Liver (tissue), 9 donors: ENCODE data around the gene ELK3. TPM values are rescaled to one million over a fixed set of nuclear protein-coding genes. Genes with fewer than 3 reads are reported as not detected.

Experiments used
- DNase-seq: peaks from one replicate; pipeline ENCODE4 v3.0.0-alpha.2; 2017; ENCODE audit warnings: low spot score
- H3K27ac ChIP-seq, 2 donors: one replicate each; pipeline ENCODE4 v1.7.0; 2013; ENCODE audit warnings: inconsistent platforms in 2 of 2, low read length in 2 of 2, control low read depth in 1 of 2, low read depth in 1 of 2, mild to moderate bottlenecking in 1 of 2
- H3K27me3 ChIP-seq, 4 donors: one replicate each; pipeline versions ENCODE4 v1.6.1 to v1.7.0; 2013; ENCODE audit warnings: low read length in 3 of 4, inconsistent platforms in 1 of 4, mild to moderate bottlenecking in 1 of 4, moderate library complexity in 1 of 4; ENCODE audit not compliant: control insufficient read depth in 4 of 4, insufficient read depth in 4 of 4
- H3K36me3 ChIP-seq, 4 donors: one replicate each; pipeline versions ENCODE4 v1.6.1 to v1.7.0; 2013; ENCODE audit warnings: low read length in 3 of 4, mild to moderate bottlenecking in 3 of 4, low read depth in 1 of 4, moderate library complexity in 1 of 4; ENCODE audit not compliant: control insufficient read depth in 4 of 4, insufficient read depth in 3 of 4
- H3K4me1 ChIP-seq, 4 donors: one replicate each; pipeline versions ENCODE4 v1.6.1 to v1.7.0; 2013; ENCODE audit warnings: low read length in 3 of 4, mild to moderate bottlenecking in 3 of 4, moderate library complexity in 1 of 4; ENCODE audit not compliant: control insufficient read depth in 4 of 4, insufficient read depth in 4 of 4
- H3K4me3 ChIP-seq, 3 donors: one replicate each; pipeline versions ENCODE4 v1.6.1 to v1.7.0; 2013; ENCODE audit warnings: low read length in 3 of 3, control low read depth in 1 of 3, low read depth in 1 of 3, mild to moderate bottlenecking in 1 of 3
- H3K9ac ChIP-seq, 2 donors: one replicate each; pipeline ENCODE4 v1.7.0; 2013; ENCODE audit warnings: low read length in 2 of 2, mild to moderate bottlenecking in 2 of 2, moderate library complexity in 2 of 2, control low read depth in 1 of 2, low read depth in 1 of 2
- H3K9me3 ChIP-seq, 4 donors: one replicate each; pipeline versions ENCODE4 v1.6.1 to v1.7.0; 2013; ENCODE audit warnings: low read length in 3 of 4; ENCODE audit not compliant: control insufficient read depth in 4 of 4
- ATF3 ChIP-seq: IDR thresholded peaks from 2 replicates; pipeline ENCODE4 v1.6.1; 2016; ENCODE audit warnings: antibody characterized with exemption
- CTCF ChIP-seq: fragments of 150-350 bp; IDR thresholded peaks from 2 replicates; pipeline ENCODE4 v1.5.1; 2017; ENCODE audit warnings: improper control_type of control experiment, low read depth, low read length; ENCODE audit not compliant: missing input control
- EGR1 ChIP-seq, 2 donors: IDR thresholded peaks; 2 replicates each; pipeline ENCODE4 v1.6.1; 2016 to 2018; ENCODE audit warnings: antibody characterized with exemption in 2 of 2, low read depth in 2 of 2
- FOXA1 ChIP-seq: IDR thresholded peaks from 2 replicates; pipeline ENCODE4 v1.6.1; 2016; ENCODE audit warnings: antibody characterized with exemption
- FOXA2 ChIP-seq: IDR thresholded peaks from 2 replicates; pipeline ENCODE4 v1.6.1; 2016; ENCODE audit warnings: antibody characterized with exemption
- GABPA ChIP-seq, 2 donors: IDR thresholded peaks in 1 of 2; conservative IDR thresholded peaks in 1 of 2; 2 replicates each; pipeline ENCODE4 v1.6.1; 2016; ENCODE audit warnings: antibody characterized with exemption in 2 of 2, mild to moderate bottlenecking in 1 of 2, moderate library complexity in 1 of 2
- HNF4A ChIP-seq, 2 donors: conservative IDR thresholded peaks; 2 replicates each; pipeline ENCODE4 v1.6.1; 2016; ENCODE audit warnings: antibody characterized with exemption in 2 of 2, mild to moderate bottlenecking in 2 of 2
- HNF4G ChIP-seq: IDR thresholded peaks from 2 replicates; pipeline ENCODE4 v1.6.1; 2016; ENCODE audit warnings: antibody characterized with exemption
- JUND ChIP-seq, 2 donors: IDR thresholded peaks; 2 replicates each; pipeline ENCODE4 v1.6.1; 2016; ENCODE audit warnings: antibody characterized with exemption in 2 of 2
- MAX ChIP-seq: IDR thresholded peaks from 2 replicates; pipeline ENCODE4 v1.6.1; 2016; ENCODE audit warnings: antibody characterized with exemption
- NR2F2 ChIP-seq: IDR thresholded peaks from 2 replicates; pipeline ENCODE4 v1.6.1; 2016; ENCODE audit warnings: antibody characterized with exemption
- RAD21 ChIP-seq, 2 donors: IDR thresholded peaks; 2 replicates each; pipeline ENCODE4 v1.6.1; 2016; ENCODE audit warnings: antibody characterized with exemption in 2 of 2, mild to moderate bottlenecking in 2 of 2
- RXRA ChIP-seq, 2 donors: IDR thresholded peaks; 2 replicates each; pipeline ENCODE4 v1.6.1; 2017 to 2018; ENCODE audit warnings: antibody characterized with exemption in 2 of 2, mild to moderate bottlenecking in 1 of 2
- SP1 ChIP-seq: IDR thresholded peaks from 2 replicates; pipeline ENCODE4 v1.6.1; 2018; ENCODE audit warnings: antibody characterized with exemption, mild to moderate bottlenecking
- TAF1 ChIP-seq: conservative IDR thresholded peaks from 2 replicates; pipeline ENCODE4 v1.6.1; 2016; ENCODE audit warnings: antibody characterized with exemption, mild to moderate bottlenecking
- YY1 ChIP-seq: IDR thresholded peaks from 2 replicates; pipeline ENCODE4 v1.6.1; 2016; ENCODE audit warnings: antibody characterized with exemption, mild to moderate bottlenecking
- WGBS: extraction: QIAGEN DNeasy Blood & Tissue Kit; methylation state at CpG from one replicate; pipeline ENCODE4 v1.1.7; 2013; 5-methylcytosine and 5-hydroxymethylcytosine counted together
- polyA plus RNA-seq, 2 donors: library from polyadenylated mRNA; stranded (reverse) in 1 of 2; unstranded in 1 of 2; fragments of 200-250 nt in 1 of 2; fragments of >200 nt in 1 of 2; fragmentation: Nextera tagmentation in 1 of 2; extraction: Ambion mirVana in 1 of 2; gene quantifications; one replicate each; pipeline versions ENCODE4 v1.2.1 to v1.2.3, GENCODE V29; 2013 to 2015
- total RNA-seq, 2 donors: library from RNA; depleted of rRNA; stranded (reverse); fragments of >200 nt; gene quantifications; one replicate each; pipeline ENCODE4 v1.2.3, GENCODE V29; 2014
- TF ChIP-seq, protein P1 (sequence below): IDR thresholded peaks from 2 replicates; pipeline ENCODE4 v1.6.1; 2016; ENCODE audit warnings: antibody characterized with exemption, mild to moderate bottlenecking
- TF ChIP-seq, protein P2 (sequence below): IDR thresholded peaks from 2 replicates; pipeline ENCODE4 v1.6.1; 2016; ENCODE audit warnings: antibody characterized with exemption
- donor health status: healthy.
- donor health status: healthy.
- donor health status: healthy.
- donor health status: healthy.
- donor health status: healthy.

Gene ELK3
- total and polyA plus RNA-seq, 4 donors, result 3.7 to 5.2 (median 4.5) TPM

GRCh38 chr12:96221391-96221790 is 27.2 kb downstream of the ELK3 start (continued):
- no peak for TF ChIP-seq MAX
- no peak for TF ChIP-seq GABPA (IDR thresholded peaks at IDR 0.05 in 1 of 2, conservative IDR thresholded peaks at IDR 0.05 in 1 of 2)
- TF ChIP-seq SP1, result no peak
- TF ChIP-seq CTCF, result no peak
- no peak for TF ChIP-seq YY1

DNA sequence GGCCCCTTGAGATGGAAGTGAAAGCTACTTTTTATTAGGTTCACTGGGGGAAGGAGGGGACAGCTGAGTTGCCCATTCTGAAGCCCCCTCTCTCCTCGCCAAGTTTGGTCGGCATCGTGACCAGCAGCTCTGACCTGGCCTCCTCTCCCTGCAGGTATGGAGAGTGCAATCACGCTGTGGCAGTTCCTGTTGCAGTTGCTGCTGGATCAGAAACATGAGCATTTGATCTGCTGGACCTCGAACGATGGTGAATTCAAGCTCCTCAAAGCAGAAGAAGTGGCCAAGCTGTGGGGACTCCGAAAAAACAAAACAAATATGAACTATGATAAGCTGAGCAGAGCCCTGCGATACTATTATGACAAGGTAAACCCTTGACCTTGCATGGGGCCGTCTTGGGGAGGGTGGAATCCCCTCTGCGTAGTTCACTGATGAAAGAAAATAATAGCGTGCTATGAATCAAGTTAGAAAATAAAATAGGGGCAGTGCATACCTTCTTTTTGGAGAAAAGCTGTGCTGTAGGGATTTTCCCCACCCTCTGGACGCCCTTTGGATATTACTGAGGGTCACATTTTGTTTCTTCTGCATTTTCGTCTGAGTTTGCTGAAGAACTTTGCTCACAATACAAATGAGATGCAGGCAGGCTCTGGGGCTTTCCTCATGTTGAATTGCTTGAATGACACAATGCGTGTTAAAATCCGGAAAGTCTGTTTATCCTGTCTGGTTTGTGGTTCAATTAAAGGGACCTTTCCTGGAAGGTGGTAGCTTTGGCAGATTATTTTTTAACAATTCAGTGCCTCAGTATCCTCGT is 29.4 kb downstream of the ELK3 start:
- Histone ChIP-seq H3K4me1 (peaks cover 7 to 13% (median 8%) of the 10 kb centered on the region in 4 donors), H3K27ac (no peak overlapping the region), H3K4me3 (no peak overlapping the region), H3K9ac (no peak overlapping the region), H3K36me3 (no peaks in the 10 kb centered on the region), H3K9me3 (no peaks in the 10 kb centered on the region), H3K27me3 (no peaks in the 10 kb centered on the region)
- 84% methylated on average over 16 of the region's 16 CpGs for WGBS
- TF ChIP-seq TAF1, result no peak
- TF ChIP-seq NR2F2, result no peak
- TF ChIP-seq CTCF, result no peak
- TF ChIP-seq ATF3, result no peak
- no peak for TF ChIP-seq GABPA (IDR thresholded peaks at IDR 0.05 in 1 of 2, conservative IDR thresholded peaks at IDR 0.05 in 1 of 2)
- TF ChIP-seq EGR1 (IDR thresholded peaks at IDR 0.05; ENCODE audit: low read depth in 2 of 2), result no peak
- TF ChIP-seq SP1, result no peak
- no peak for TF ChIP-seq RXRA (IDR thresholded peaks at IDR 0.05)
- no peak for TF ChIP-seq YY1
- no peak for TF ChIP-seq FOXA2
- no peak for TF ChIP-seq FOXA1
- TF ChIP-seq MAX, result no peak
- TF ChIP-seq HNF4A (conservative IDR thresholded peaks at IDR 0.05), result no peak
- no peak for TF ChIP-seq RAD21 (IDR thresholded peaks at IDR 0.05)
- no peak for TF ChIP-seq HNF4G
- no peak for TF ChIP-seq JUND (IDR thresholded peaks at IDR 0.05)
- TF ChIP-seq, protein P1, sequence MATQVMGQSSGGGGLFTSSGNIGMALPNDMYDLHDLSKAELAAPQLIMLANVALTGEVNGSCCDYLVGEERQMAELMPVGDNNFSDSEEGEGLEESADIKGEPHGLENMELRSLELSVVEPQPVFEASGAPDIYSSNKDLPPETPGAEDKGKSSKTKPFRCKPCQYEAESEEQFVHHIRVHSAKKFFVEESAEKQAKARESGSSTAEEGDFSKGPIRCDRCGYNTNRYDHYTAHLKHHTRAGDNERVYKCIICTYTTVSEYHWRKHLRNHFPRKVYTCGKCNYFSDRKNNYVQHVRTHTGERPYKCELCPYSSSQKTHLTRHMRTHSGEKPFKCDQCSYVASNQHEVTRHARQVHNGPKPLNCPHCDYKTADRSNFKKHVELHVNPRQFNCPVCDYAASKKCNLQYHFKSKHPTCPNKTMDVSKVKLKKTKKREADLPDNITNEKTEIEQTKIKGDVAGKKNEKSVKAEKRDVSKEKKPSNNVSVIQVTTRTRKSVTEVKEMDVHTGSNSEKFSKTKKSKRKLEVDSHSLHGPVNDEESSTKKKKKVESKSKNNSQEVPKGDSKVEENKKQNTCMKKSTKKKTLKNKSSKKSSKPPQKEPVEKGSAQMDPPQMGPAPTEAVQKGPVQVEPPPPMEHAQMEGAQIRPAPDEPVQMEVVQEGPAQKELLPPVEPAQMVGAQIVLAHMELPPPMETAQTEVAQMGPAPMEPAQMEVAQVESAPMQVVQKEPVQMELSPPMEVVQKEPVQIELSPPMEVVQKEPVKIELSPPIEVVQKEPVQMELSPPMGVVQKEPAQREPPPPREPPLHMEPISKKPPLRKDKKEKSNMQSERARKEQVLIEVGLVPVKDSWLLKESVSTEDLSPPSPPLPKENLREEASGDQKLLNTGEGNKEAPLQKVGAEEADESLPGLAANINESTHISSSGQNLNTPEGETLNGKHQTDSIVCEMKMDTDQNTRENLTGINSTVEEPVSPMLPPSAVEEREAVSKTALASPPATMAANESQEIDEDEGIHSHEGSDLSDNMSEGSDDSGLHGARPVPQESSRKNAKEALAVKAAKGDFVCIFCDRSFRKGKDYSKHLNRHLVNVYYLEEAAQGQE, result no peak
- TF ChIP-seq, protein P2, sequence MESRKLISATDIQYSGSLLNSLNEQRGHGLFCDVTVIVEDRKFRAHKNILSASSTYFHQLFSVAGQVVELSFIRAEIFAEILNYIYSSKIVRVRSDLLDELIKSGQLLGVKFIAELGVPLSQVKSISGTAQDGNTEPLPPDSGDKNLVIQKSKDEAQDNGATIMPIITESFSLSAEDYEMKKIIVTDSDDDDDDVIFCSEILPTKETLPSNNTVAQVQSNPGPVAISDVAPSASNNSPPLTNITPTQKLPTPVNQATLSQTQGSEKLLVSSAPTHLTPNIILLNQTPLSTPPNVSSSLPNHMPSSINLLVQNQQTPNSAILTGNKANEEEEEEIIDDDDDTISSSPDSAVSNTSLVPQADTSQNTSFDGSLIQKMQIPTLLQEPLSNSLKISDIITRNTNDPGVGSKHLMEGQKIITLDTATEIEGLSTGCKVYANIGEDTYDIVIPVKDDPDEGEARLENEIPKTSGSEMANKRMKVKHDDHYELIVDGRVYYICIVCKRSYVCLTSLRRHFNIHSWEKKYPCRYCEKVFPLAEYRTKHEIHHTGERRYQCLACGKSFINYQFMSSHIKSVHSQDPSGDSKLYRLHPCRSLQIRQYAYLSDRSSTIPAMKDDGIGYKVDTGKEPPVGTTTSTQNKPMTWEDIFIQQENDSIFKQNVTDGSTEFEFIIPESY, result no peak
- no peak for DNase-seq
